Pancreas (tissue), 10 donors: ENCODE data around the gene TGFB1I1. TPM values are rescaled to one million over a fixed set of nuclear protein-coding genes. Genes with fewer than 3 reads are reported as not detected.
A peak's percentile ranks its signal among the peaks of the same experiment; 100 is the strongest.

Experiments used
- ATAC-seq, 4 donors: fragments of 200-7000 bp; cut with Tn5 transposase; one replicate each; pipeline versions ENCODE4 v1.8.0 to v1.9.1; 2020; ENCODE audit warnings: mild to moderate bottlenecking in 4 of 4, moderate library complexity in 4 of 4
- DNase-seq, 6 donors: peaks; one replicate each; pipeline ENCODE4 v3.0.0-alpha.2; 2020
- FAIRE-seq: peaks from 2 replicates; lab custom pipeline; 2012; peaks lifted over from hg19 to GRCh38; lab: Jason Lieb, UNC
- H3K27ac ChIP-seq, 4 donors: fragments of 200-600 bp; sonication (generic); 1 replicate in 3 of 4; 2 replicates in 1 of 4; pipeline versions ENCODE4 v1.5.0 to v1.8.0; 2020
- H3K27me3 ChIP-seq, 4 donors: fragments of 200-600 bp; one replicate each; pipeline ENCODE4 v1.8.0; 2021
- H3K36me3 ChIP-seq, 3 donors: fragments of 200-600 bp; sonication (generic) in 1 of 3; one replicate each; pipeline versions ENCODE4 v1.5.0 to v1.8.0; 2020 to 2021
- H3K4me1 ChIP-seq, 3 donors: fragments of 200-600 bp; one replicate each; pipeline ENCODE4 v1.8.0; 2021
- H3K4me3 ChIP-seq, 4 donors: fragments of 200-600 bp; sonication (generic) in 2 of 4; one replicate each; pipeline versions ENCODE4 v1.5.0 to v1.8.0; 2020 to 2021
- H3K9me3 ChIP-seq, 4 donors: fragments of 200-600 bp; one replicate each; pipeline ENCODE4 v1.8.0; 2021
- WGBS, 2 donors: extraction: QIAGEN DNeasy Blood & Tissue Kit; methylation state at CpG; one replicate each; pipeline ENCODE4 v1.1.7; 2013; 5-methylcytosine and 5-hydroxymethylcytosine counted together
- intact Hi-C, 3 donors: fragments of 100-400 bp; cut with DNase I; formaldehyde crosslinking; loops; one replicate each; pipeline versions ENCODE4 v1.11.1 to v1.14.2; 2022
- polyA plus RNA-seq, 2 donors: library from polyadenylated mRNA; stranded (reverse); fragments of 200-250 nt; gene quantifications; one replicate each; pipeline ENCODE4 v1.2.3, GENCODE V29; 2013
- total RNA-seq, 6 donors: library from RNA; stranded (reverse); fragmentation: NEBNext Ultra II Directional in 4 of 6; extraction: Animal tissue kit (Norgen Biotek cat#: 25700) in 4 of 6; gene quantifications; one replicate each; pipeline versions ENCODE4 v1.2.1 to v1.2.4, GENCODE V29; 2021 to 2023
- TF ChIP-seq, protein P1 (sequence below), 4 donors: fragments of 200-600 bp; sonication (generic) in 3 of 4; IDR thresholded peaks; one replicate each; pipeline versions ENCODE4 v1.5.0 to v1.8.0; 2021; ENCODE audit warnings: antibody characterized with exemption in 4 of 4
- donor health status: healthy with polysubstance abuse.
- donor health status: DM: no; HTN: no; CAD: no; lungs with moderate emphysema.
- donor health status: DM: no; HTN: no; CAD: no.
- donor health status: control.
- donor health status: control.
- donor health status: Bipolar disorder and iron deficiency.
- donor health status: DM: yes; HTN: yes; CAD: no.
- donor health status: DM: no; HTN: no; CAD: no.
- donor health status: DM: no; HTN: no; CAD: no.
- donor health status: DM: yes; HTN: yes; CAD: no.

Gene TGFB1I1
- total and polyA plus RNA-seq, 8 donors: 1.1 to 13.2 (median 6.7) TPM

DNA sequence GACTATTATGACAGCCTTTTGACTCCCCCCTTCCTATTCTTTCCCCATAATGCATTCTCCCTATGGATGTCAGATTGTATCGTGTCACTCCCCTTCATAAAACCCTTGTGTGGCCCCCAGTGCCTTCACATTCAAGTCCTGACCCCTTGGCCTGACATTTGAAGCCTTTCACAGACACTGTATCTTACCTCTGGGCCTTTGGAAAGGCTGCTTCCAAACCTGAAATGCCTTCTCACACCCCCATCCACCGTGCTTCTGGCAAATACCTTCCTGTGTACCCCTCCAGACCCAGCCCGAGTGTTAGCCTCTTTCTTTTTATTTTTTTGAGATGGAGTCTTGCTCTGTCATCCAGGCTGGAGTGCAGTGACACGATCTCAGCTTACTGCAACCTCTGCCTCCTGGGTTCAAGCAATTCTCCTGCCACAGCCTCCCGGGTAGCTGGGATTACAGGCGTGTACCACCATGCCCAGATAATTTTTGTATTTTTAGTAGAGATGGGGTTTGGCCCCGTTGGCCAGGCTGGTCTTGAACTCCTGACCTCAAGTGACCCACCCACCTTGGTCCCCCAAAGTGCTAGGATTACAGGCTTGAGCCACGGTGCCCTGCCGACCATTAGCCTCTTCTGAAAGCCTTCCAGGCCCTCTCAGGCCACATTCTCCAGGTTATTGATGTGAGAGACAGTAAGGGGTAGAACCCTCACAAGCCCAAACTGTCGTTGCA lies 10.6 kb upstream of the TGFB1I1 start:
- WGBS, 2 donors: 76 to 86% methylated on average over 10 of the region's 10 CpGs
- H3K4me1 ChIP-seq: peaks cover 11 to 23% (median 22%) of the 10 kb centered on the region in 3 donors
- TF ChIP-seq, protein P1, sequence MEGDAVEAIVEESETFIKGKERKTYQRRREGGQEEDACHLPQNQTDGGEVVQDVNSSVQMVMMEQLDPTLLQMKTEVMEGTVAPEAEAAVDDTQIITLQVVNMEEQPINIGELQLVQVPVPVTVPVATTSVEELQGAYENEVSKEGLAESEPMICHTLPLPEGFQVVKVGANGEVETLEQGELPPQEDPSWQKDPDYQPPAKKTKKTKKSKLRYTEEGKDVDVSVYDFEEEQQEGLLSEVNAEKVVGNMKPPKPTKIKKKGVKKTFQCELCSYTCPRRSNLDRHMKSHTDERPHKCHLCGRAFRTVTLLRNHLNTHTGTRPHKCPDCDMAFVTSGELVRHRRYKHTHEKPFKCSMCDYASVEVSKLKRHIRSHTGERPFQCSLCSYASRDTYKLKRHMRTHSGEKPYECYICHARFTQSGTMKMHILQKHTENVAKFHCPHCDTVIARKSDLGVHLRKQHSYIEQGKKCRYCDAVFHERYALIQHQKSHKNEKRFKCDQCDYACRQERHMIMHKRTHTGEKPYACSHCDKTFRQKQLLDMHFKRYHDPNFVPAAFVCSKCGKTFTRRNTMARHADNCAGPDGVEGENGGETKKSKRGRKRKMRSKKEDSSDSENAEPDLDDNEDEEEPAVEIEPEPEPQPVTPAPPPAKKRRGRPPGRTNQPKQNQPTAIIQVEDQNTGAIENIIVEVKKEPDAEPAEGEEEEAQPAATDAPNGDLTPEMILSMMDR (IDR thresholded peaks at IDR 0.05): no peak
- H3K36me3 ChIP-seq: peaks cover 0 to 9% (median 0%) of the 10 kb centered on the region in 3 donors
- DNase-seq: peak in 1 of 6 donors; percentile 5
- intact Hi-C loops: no loop called here
- ATAC-seq: no peak
- H3K4me3 ChIP-seq: no peak overlapping the region
- FAIRE-seq: no peak
- H3K9me3 ChIP-seq: no peaks in the 10 kb centered on the region
- H3K27me3 ChIP-seq: no peaks in the 10 kb centered on the region
- H3K27ac ChIP-seq: no peak overlapping the region

DNA sequence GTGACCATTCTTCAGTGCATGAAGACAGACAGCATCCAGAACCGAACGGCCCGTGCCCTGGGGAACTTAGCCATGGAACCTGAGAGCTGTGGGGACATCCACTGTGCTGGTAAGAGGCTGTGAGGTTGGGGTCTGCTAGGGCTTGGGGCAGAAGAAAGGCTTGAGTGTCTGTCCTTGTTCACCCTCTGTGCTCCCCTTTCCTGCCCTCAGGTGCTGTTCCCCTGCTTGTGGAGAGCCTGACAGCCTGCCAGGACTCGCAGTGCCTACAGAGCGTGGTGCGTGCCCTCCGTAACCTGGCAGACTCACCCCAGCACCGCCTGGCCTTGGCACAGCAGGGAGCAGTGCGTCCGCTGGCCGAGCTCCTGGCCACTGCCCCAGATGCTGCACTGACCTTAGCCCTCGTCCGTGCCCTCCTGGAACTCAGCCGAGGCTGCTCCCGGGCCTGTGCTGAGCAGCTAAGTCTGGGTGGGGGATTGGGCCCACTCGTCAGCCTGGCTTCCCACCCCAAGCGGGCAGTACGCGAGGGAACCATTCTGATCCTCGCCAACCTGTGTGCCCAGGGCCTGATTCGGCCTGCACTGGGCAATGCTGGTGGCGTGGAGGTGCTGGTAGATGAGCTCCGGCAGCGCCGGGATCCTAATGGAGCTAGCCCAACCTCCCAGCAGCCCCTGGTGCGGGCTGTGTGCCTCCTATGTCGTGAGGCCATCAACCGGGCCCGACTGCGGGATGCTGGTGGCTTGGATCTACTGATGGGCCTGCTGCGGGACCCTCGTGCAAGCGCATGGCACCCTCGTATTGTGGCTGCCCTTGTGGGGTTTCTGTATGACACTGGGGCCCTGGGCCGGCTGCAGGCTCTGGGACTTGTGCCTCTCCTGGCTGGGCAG lies 9.8 kb upstream of the TGFB1I1 start:
- no peak for FAIRE-seq
- TF ChIP-seq, protein P1 (IDR thresholded peaks at IDR 0.05): no peak
- peaks cover 0 to 9% (median 0%) of the 10 kb centered on the region in 3 donors for H3K36me3 ChIP-seq
- peak in 1 of 6 donors; percentile 76 for DNase-seq
- intact Hi-C loops: no loop called here
- no peak for ATAC-seq
- WGBS, 2 donors: 86 to 92% methylated on average over 33 to 35 of the region's 35 CpGs
- no peaks in the 10 kb centered on the region for H3K27me3 ChIP-seq
- H3K9me3 ChIP-seq: no peaks in the 10 kb centered on the region
- no peak overlapping the region for H3K27ac ChIP-seq
- H3K4me3 ChIP-seq: no peak overlapping the region
- peaks cover 6 to 15% (median 15%) of the 10 kb centered on the region in 3 donors for H3K4me1 ChIP-seq

DNA sequence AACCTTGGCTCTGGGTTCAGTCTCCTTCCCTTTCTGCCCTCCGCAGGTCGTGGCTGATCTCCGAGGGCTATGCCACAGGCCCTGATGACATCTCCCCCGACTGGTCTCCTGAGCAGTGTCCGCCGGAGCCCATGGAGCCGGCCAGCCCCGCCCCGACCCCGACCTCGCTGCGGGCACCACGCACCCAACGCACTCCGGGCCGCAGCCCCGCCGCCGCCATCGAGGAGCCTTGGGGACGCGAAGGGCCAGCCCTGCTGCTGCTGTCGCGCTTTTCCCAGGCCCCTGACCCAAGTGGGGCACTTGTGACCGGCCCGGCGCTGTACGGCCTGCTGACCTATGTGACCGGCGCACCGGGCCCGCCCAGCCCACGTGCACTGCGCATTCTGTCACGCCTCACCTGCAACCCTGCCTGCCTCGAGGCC lies 7.6 kb upstream of the TGFB1I1 start:
- Histone ChIP-seq H3K4me3 (no peak overlapping the region), H3K27ac (no peak overlapping the region), H3K27me3 (no peaks in the 10 kb centered on the region), H3K9me3 (no peaks in the 10 kb centered on the region), H3K36me3 (peaks cover 0 to 9% (median 0%) of the 10 kb centered on the region in 3 donors), H3K4me1 (peaks cover 0 to 8% (median 6%) of the 10 kb centered on the region in 3 donors)
- WGBS, 2 donors: 94 to 95% methylated on average over 34 to 36 of the region's 36 CpGs
- no peak for DNase-seq
- FAIRE-seq: no peak
- TF ChIP-seq, protein P1 (IDR thresholded peaks at IDR 0.05): no peak
- intact Hi-C loops: no loop called here
- ATAC-seq: no peak

DNA sequence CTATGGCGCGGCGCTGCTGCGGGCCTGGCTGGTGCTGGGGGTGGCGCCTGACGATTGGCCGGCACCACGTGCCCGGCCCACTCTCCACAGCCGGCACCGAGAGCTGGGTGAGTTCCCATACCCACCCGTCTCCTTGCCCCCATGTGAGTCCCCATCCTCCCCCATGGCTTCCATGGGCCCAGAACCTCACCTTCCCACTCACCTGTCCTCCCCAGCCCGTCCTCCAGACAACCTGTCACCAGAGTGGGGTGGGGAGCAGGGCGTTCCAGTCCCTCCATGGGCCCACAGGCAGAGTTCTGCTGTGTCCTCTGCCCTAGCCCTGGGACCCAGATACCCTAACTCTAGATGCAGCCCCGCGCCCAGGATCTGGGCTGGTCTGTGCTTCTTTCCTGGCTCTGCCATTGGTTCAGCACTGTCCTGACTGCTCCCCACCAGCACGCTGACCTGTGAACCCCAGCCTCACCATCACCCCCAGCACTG lies 7.1 kb upstream of the TGFB1I1 start:
- Histone ChIP-seq H3K27me3 (no peaks in the 10 kb centered on the region), H3K36me3 (peaks cover 0 to 9% (median 0%) of the 10 kb centered on the region in 3 donors), H3K9me3 (no peaks in the 10 kb centered on the region), H3K27ac (no peak overlapping the region), H3K4me1 (peaks cover 0 to 8% (median 6%) of the 10 kb centered on the region in 3 donors), H3K4me3 (no peak overlapping the region)
- no peak for FAIRE-seq
- TF ChIP-seq, protein P1 (IDR thresholded peaks at IDR 0.05): no peak
- DNase-seq: peak in 1 of 6 donors; percentile 69
- ATAC-seq: no peak
- intact Hi-C loops: no loop called here
- WGBS, 2 donors: 91 to 94% methylated on average over 17 of the region's 17 CpGs
